Right lobe of liver (tissue), 6 donors: ENCODE data around the gene FGGY. TPM values are rescaled to one million over a fixed set of nuclear protein-coding genes. Genes with fewer than 3 reads are reported as not detected.
A peak's percentile ranks its signal among the peaks of the same experiment; 100 is the strongest.

Experiments
- ATAC-seq, 4 donors: fragments of 200-7000 bp; cut with Tn5 transposase; one replicate each; pipeline ENCODE4 v1.9.1; 2020; ENCODE audit warnings: mild to moderate bottlenecking in 4 of 4, moderate library complexity in 4 of 4
- DNase-seq, 3 donors: peaks; one replicate each; pipeline ENCODE4 v3.0.0-alpha.2; 2020
- H3K27ac ChIP-seq, 3 donors: fragments of 200-600 bp; one replicate each; pipeline ENCODE4 v1.8.0; 2022
- H3K27me3 ChIP-seq, 2 donors: fragments of 200-600 bp; one replicate each; pipeline ENCODE4 v1.8.0; 2022
- H3K36me3 ChIP-seq, 4 donors: fragments of 200-600 bp; sonication (generic) in 1 of 4; one replicate each; pipeline versions ENCODE4 v1.5.1 to v1.8.0; 2017 to 2022; ENCODE audit warnings: control low read depth in 1 of 4
- H3K4me1 ChIP-seq, 4 donors: fragments of 200-600 bp; sonication (generic) in 1 of 4; one replicate each; pipeline versions ENCODE4 v1.5.1 to v1.8.0; 2017 to 2022; ENCODE audit warnings: control low read depth in 1 of 4
- H3K4me3 ChIP-seq, 3 donors: fragments of 200-600 bp; one replicate each; pipeline ENCODE4 v1.8.0; 2022
- H3K9me3 ChIP-seq, 4 donors: fragments of 200-600 bp; sonication (generic) in 1 of 4; one replicate each; pipeline versions ENCODE4 v1.5.1 to v1.8.0; 2017 to 2022; ENCODE audit warnings: control low read depth in 1 of 4
- POLR2A ChIP-seq: fragments of 450-650 bp; IDR thresholded peaks from one replicate; pipeline ENCODE4 v1.6.1; 2017; ENCODE audit warnings: antibody characterized with exemption, mild to moderate bottlenecking
- WGBS: methylation state at CpG from one replicate; pipeline ENCODE4 v1.1.6; 2018; ENCODE audit warnings: low coverage, low lambda C conversion rate; ENCODE audit not compliant: insufficient coverage; ENCODE audit errors: missing lambda C conversion rate; 5-methylcytosine and 5-hydroxymethylcytosine counted together
- intact Hi-C, 2 donors: fragments of 100-400 bp; cut with DNase I; formaldehyde crosslinking; loops; one replicate each; pipeline versions ENCODE4 v1.11.2 to v1.14.1; 2022
- total RNA-seq, 6 experiments: library from RNA; depleted of rRNA in 2 of 6; stranded (reverse); fragments of >200 nt in 2 of 6; fragmentation: NEBNext Ultra II Directional in 3 of 6; extraction: Animal tissue kit (Norgen Biotek cat#: 25700) in 3 of 6; gene quantifications; one replicate each; pipeline versions ENCODE4 v1.1.0 to v1.2.4, GENCODE V29; 2016 to 2023
- TF ChIP-seq, protein P1 (sequence below), 4 donors: fragments of 200-600 bp in 3 of 4; fragments of 450-650 bp in 1 of 4; IDR thresholded peaks; one replicate each; pipeline versions ENCODE4 v1.5.1 to v1.8.0; 2016 to 2022; ENCODE audit warnings: antibody characterized with exemption in 4 of 4, mild to moderate bottlenecking in 2 of 4
- donor health status: DM: no; HTN: yes; CAD: no.
- donor health status: DM: no; HTN: no; CAD: no.
- donor health status: DM: no; HTN: no; CAD: no.
- donor health status: DM: no; HTN: yes; CAD: no.
- donor health status: DM: no; HTN: yes; CAD: no.

The FGGY gene
- total RNA-seq, 6 experiments from 2014 or later, result 45.5 to 84.2 (median 58.7) TPM

DNA sequence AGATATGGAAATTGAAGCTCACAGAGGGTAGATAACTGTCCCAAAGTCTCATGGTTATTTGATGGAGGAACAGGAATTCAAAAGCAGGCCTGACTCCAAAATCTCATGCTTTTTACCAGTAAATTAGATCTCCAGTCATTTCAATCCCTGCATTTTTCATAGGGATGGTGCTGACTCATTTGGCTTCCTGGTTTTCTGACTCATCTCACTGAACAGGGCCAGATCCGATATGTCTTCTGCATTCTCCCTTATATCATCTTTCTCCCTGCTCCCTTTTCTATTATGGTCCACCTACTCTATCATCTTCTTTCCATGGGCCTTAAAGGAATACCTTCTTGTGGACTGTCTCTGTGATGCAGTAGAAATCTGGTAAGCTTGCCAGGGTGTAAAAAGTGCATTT, 187.2 kb downstream of the FGGY start:
- TF ChIP-seq POLR2A, result no peak
- TF ChIP-seq, protein P1, sequence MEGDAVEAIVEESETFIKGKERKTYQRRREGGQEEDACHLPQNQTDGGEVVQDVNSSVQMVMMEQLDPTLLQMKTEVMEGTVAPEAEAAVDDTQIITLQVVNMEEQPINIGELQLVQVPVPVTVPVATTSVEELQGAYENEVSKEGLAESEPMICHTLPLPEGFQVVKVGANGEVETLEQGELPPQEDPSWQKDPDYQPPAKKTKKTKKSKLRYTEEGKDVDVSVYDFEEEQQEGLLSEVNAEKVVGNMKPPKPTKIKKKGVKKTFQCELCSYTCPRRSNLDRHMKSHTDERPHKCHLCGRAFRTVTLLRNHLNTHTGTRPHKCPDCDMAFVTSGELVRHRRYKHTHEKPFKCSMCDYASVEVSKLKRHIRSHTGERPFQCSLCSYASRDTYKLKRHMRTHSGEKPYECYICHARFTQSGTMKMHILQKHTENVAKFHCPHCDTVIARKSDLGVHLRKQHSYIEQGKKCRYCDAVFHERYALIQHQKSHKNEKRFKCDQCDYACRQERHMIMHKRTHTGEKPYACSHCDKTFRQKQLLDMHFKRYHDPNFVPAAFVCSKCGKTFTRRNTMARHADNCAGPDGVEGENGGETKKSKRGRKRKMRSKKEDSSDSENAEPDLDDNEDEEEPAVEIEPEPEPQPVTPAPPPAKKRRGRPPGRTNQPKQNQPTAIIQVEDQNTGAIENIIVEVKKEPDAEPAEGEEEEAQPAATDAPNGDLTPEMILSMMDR (IDR thresholded peaks at IDR 0.05), result no peak
- Histone ChIP-seq H3K4me1 (peaks cover 0 to 30% (median 10%) of the 10 kb centered on the region in 4 donors), H3K4me3 (no peak overlapping the region), H3K36me3 (no peaks in the 10 kb centered on the region), H3K9me3 (no peaks in the 10 kb centered on the region), H3K27ac (peak overlapping the region in 1 of 3 donors; percentile 8), H3K27me3 (no peaks in the 10 kb centered on the region)
- intact Hi-C loops, result no loop called here
- DNase-seq, result no peak
- 45% methylated on average over 1 of the region's 1 CpG for WGBS
- peak in 2 of 4 donors; percentile 29 to 65 for ATAC-seq

DNA sequence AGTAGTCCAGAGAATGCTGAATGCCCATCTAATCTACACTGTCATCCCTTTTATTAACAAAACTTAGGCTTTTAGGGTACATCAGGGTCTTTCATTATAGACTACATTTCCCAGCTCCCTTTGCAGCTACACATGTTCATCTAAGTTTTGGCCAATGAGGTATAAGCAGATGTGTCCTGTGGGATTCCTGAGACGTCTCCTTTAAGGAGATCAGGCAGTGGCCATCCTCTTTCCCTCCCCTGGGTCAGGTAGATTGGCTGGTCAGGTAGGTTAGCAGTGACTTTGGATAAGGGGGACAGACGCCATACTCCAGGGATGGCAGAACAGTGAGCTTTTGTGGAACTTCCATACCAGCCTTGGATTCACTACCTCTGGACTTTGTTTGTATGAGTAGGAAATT, 188.3 kb downstream of the FGGY start:
- ATAC-seq (no peak), DNase-seq (no peak)
- 100% methylated on average over 2 of the region's 2 CpGs for WGBS
- Histone ChIP-seq H3K27me3 (no peaks in the 10 kb centered on the region), H3K4me3 (no peak overlapping the region), H3K4me1 (peaks cover 0 to 19% (median 5%) of the 10 kb centered on the region in 4 donors), H3K36me3 (no peaks in the 10 kb centered on the region), H3K27ac (no peak overlapping the region), H3K9me3 (no peaks in the 10 kb centered on the region)
- TF ChIP-seq, protein P1 (IDR thresholded peaks at IDR 0.05), result no peak
- TF ChIP-seq POLR2A, result no peak
- intact Hi-C loops, result no loop called here

- Histone ChIP-seq H3K9me3 (no peaks in the 10 kb centered on the region), H3K4me1 (peaks cover 0 to 12% (median 3%) of the 10 kb centered on the region in 4 donors), H3K4me3 (no peak overlapping the region), H3K36me3 (no peaks in the 10 kb centered on the region), H3K27me3 (no peaks in the 10 kb centered on the region), H3K27ac (no peak overlapping the region)
- intact Hi-C loops, result no loop called here
- no peak for ATAC-seq
- WGBS, result 83% methylated on average over 1 of the region's 2 CpGs
- TF ChIP-seq POLR2A, result no peak
- TF ChIP-seq, protein P1 (IDR thresholded peaks at IDR 0.05), result no peak
- no peak for DNase-seq
Measured at GRCh38 chr1:59485949-59486348, 189.1 kb downstream of the FGGY start.

DNA sequence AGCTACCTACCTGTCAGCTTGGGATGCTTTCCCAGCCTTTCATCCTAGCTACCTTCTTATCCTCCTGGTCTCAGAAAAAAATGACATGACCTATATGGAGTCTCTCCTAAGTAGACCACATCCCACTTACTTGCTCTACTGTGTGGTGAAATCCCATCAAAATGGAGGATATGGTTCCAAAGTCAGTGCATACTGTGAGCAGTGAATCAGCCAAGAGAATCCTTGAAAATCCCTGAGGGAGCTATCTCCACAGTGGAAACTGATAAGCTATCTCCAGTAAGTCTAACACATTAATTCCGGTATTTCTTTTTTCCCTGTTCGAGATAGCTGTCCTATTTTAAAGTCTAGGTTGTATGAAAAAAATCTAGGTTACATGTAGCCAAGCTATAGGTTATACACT, 189.7 kb downstream of the FGGY start:
- no peak overlapping the region for H3K4me3 ChIP-seq
- H3K36me3 ChIP-seq, result no peaks in the 10 kb centered on the region
- TF ChIP-seq, protein P1 (IDR thresholded peaks at IDR 0.05), result no peak
- TF ChIP-seq POLR2A, result no peak
- no peak for DNase-seq
- intact Hi-C loops, result no loop called here
- no peaks in the 10 kb centered on the region for H3K27me3 ChIP-seq
- no peak for ATAC-seq
- 53% methylated on average over 2 of the region's 2 CpGs for WGBS
- no peaks in the 10 kb centered on the region for H3K9me3 ChIP-seq
- H3K4me1 ChIP-seq, result peaks cover 0 to 6% (median 3%) of the 10 kb centered on the region in 4 donors
- H3K27ac ChIP-seq, result no peak overlapping the region
